Body of pancreas (tissue), 4 donors: ENCODE data around the gene CCL13.

Source experiments
- CTCF ChIP-seq, 7 experiments: fragments of 450-650 bp in 4 of 7; fragments of 200-600 bp in 3 of 7; sonication (generic) in 3 of 7; IDR thresholded peaks; one replicate each; pipeline ENCODE4 v1.5.1; 2016 to 2019; ENCODE audit warnings: antibody characterized with exemption in 7 of 7
- POLR2A ChIP-seq, 3 donors: fragments of 450-650 bp; IDR thresholded peaks; one replicate each; pipeline ENCODE4 v1.6.1; 2016; ENCODE audit warnings: antibody characterized with exemption in 3 of 3, mild to moderate bottlenecking in 2 of 3

- TF ChIP-seq CTCF (IDR thresholded peaks at IDR 0.05) (no peak), POLR2A (IDR thresholded peaks at IDR 0.05) (no peak)
These were observed 30.6 kb downstream of the CCL13 start for GRCh38 chr17:34386697-34387550.
